Fibroblast of lung (primary cell): ENCODE measurements around the gene MVP. TPM values are rescaled to one million over a fixed set of nuclear protein-coding genes. Genes with fewer than 3 reads are reported as not detected.

Experiments
- DNase-seq, 2 donors: peaks; one replicate each; pipeline versions ENCODE4 v3.0.0 to v3.0.0-alpha.2; 2010; ENCODE audit warnings: low read depth in 2 of 2
- H2AFZ ChIP-seq: 2 replicates; pipeline ENCODE4 v1.5.1; 2012; ENCODE audit warnings: low read length, control low read depth, inconsistent platforms
- H3K27ac ChIP-seq: 2 replicates; pipeline ENCODE4 v1.5.1; 2011; ENCODE audit warnings: low read length, control low read depth; ENCODE audit not compliant: insufficient read depth
- H3K27me3 ChIP-seq: 2 replicates; pipeline ENCODE4 v1.5.1; 2011; ENCODE audit warnings: mild to moderate bottlenecking, low read length; ENCODE audit not compliant: control insufficient read depth, insufficient read depth
- H3K36me3 ChIP-seq: 2 replicates; pipeline ENCODE4 v1.5.1; 2011; ENCODE audit warnings: low read length; ENCODE audit not compliant: control insufficient read depth, insufficient read depth
- H3K4me1 ChIP-seq: 2 replicates; pipeline ENCODE4 v1.5.1; 2011; ENCODE audit warnings: low read length; ENCODE audit not compliant: control insufficient read depth, insufficient read depth; ENCODE audit errors: extremely low read depth
- H3K4me2 ChIP-seq: 2 replicates; pipeline ENCODE4 v1.5.1; 2011; ENCODE audit warnings: low read length, control low read depth; ENCODE audit not compliant: insufficient read depth; ENCODE audit errors: extremely low read depth
- H3K4me3 ChIP-seq, 4 experiments: fragments of 200-600 bp in 1 of 4; sonication (generic) in 1 of 4; replicated peaks in 1 of 4; 2 replicates each; pipeline ENCODE4 v1.5.1; 2011 to 2016; ENCODE audit warnings: low read length in 4 of 4, low read depth in 3 of 4, mild to moderate bottlenecking in 3 of 4, control low read depth in 2 of 4, inconsistent platforms in 1 of 4, mixed read lengths in 1 of 4; ENCODE audit not compliant: insufficient read depth in 1 of 4; ENCODE audit errors: control extremely low read depth in 1 of 4
- H3K79me2 ChIP-seq: 2 replicates; pipeline ENCODE4 v1.5.1; 2012; ENCODE audit warnings: mild to moderate bottlenecking, low read length, inconsistent platforms; ENCODE audit not compliant: control insufficient read depth, insufficient read depth
- H3K9ac ChIP-seq: 2 replicates; pipeline ENCODE4 v1.5.1; 2011; ENCODE audit warnings: mild to moderate bottlenecking, low read length, control low read depth; ENCODE audit not compliant: insufficient read depth
- H3K9me3 ChIP-seq: 2 replicates; pipeline ENCODE4 v1.5.1; 2012; ENCODE audit warnings: low read depth, low read length; ENCODE audit not compliant: control insufficient read depth, insufficient read depth
- H4K20me1 ChIP-seq: 2 replicates; pipeline ENCODE4 v1.5.1; 2011; ENCODE audit warnings: low read length; ENCODE audit not compliant: control insufficient read depth, insufficient read depth; ENCODE audit errors: extremely low read depth
- EZH2 ChIP-seq: IDR thresholded peaks from 2 replicates; pipeline ENCODE4 v1.5.1; 2012; ENCODE audit warnings: low read length, control low read depth, mild to moderate bottlenecking; ENCODE audit errors: missing control alignments
- polyA plus RNA-seq, 2 donors: library from polyadenylated mRNA; depleted of rRNA in 1 of 2; stranded (reverse) in 1 of 2; unstranded in 1 of 2; fragments of >200 nt; gene quantifications; 2 replicates each; pipeline ENCODE4 v1.2.1, GENCODE V29; 2011 to 2012; ENCODE audit warnings: missing spikeins in 1 of 2
- total RNA-seq: library from RNA; depleted of rRNA; stranded (reverse); fragments of >200 nt; gene quantifications from 2 replicates; pipeline ENCODE4 v1.2.1, GENCODE V29; 2014
- TF ChIP-seq, protein P1 (sequence below), 2 donors: IDR thresholded peaks in 1 of 2; conservative IDR thresholded peaks in 1 of 2; 1 replicate in 1 of 2; 2 replicates in 1 of 2; pipeline ENCODE4 v1.5.1; 2011 to 2012; ENCODE audit warnings: low read length in 2 of 2, control low read depth in 1 of 2, inconsistent platforms in 1 of 2, low read depth in 1 of 2, mild to moderate bottlenecking in 1 of 2

Gene MVP
- total and polyA plus RNA-seq, 2 donors (not counting 1 experiment from before 2014, with no cell fraction given), result 208 to 518 TPM

- H3K4me1 ChIP-seq, result no peaks in the 10 kb centered on the region
- no peaks in the 10 kb centered on the region for H3K9me3 ChIP-seq
- H3K27ac ChIP-seq, result no peak overlapping the region
- no peak for DNase-seq
- no peaks in the 10 kb centered on the region for H4K20me1 ChIP-seq
- no peak overlapping the region for H3K9ac ChIP-seq
- H2AFZ ChIP-seq, result no peak overlapping the region
- no peaks in the 10 kb centered on the region for H3K27me3 ChIP-seq
- H3K4me2 ChIP-seq, result no peak overlapping the region
- H3K36me3 ChIP-seq, result peaks cover 11% of the 10 kb centered on the region
- no peak overlapping the region for H3K4me3 ChIP-seq
- H3K79me2 ChIP-seq, result no peaks in the 10 kb centered on the region
- TF ChIP-seq, protein P1, sequence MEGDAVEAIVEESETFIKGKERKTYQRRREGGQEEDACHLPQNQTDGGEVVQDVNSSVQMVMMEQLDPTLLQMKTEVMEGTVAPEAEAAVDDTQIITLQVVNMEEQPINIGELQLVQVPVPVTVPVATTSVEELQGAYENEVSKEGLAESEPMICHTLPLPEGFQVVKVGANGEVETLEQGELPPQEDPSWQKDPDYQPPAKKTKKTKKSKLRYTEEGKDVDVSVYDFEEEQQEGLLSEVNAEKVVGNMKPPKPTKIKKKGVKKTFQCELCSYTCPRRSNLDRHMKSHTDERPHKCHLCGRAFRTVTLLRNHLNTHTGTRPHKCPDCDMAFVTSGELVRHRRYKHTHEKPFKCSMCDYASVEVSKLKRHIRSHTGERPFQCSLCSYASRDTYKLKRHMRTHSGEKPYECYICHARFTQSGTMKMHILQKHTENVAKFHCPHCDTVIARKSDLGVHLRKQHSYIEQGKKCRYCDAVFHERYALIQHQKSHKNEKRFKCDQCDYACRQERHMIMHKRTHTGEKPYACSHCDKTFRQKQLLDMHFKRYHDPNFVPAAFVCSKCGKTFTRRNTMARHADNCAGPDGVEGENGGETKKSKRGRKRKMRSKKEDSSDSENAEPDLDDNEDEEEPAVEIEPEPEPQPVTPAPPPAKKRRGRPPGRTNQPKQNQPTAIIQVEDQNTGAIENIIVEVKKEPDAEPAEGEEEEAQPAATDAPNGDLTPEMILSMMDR (conservative IDR thresholded peaks at IDR 0.05 in 1 of 2, IDR thresholded peaks at IDR 0.05 in 1 of 2; ENCODE audit: low read depth in 1 of 2, low read length in 2 of 2), result no peak
- no peak for TF ChIP-seq EZH2
These were observed 34.3 kb downstream of the MVP start for GRCh38 chr16:29854520-29855100.

DNA sequence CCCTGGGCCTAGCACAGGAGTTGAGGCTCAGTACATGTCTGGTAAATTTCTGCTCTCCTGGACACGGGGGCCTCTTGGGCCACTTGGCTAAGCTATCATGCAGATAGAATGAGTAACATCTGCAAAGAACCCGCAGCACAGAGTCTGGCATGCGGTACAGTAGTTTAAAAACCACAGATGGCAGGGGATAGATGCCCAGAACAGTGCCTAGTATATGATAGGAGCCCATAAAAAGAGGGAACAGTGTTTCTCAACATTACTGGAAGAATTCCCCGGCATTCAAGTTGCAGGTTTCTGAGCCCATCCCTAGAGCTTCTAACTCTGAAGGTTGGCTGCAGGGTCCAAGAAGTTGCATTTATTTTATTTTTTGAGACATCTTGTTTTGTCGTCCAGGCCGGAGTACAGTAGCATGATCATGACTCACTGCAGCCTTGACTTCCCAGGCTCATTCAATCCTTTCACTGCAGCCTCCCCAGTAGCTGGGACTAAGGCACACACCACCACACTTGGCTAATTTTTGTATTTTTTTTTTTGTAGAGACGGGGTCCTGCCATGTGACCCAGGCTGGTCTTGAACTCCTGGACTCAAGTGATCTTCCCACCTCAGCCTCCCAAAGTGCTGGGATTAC lies 37.0 kb downstream of the MVP start:
- H3K4me3 ChIP-seq, result no peak overlapping the region
- peak; percentile 61 to 73 for DNase-seq
- H3K36me3 ChIP-seq, result peaks cover 9% of the 10 kb centered on the region
- H3K79me2 ChIP-seq, result peaks cover 9% of the 10 kb centered on the region
- H3K9ac ChIP-seq, result no peak overlapping the region
- no peaks in the 10 kb centered on the region for H3K4me1 ChIP-seq
- H2AFZ ChIP-seq, result no peak overlapping the region
- H3K27me3 ChIP-seq, result no peaks in the 10 kb centered on the region
- no peak overlapping the region for H3K4me2 ChIP-seq
- no peaks in the 10 kb centered on the region for H3K9me3 ChIP-seq
- no peak overlapping the region for H3K27ac ChIP-seq
- H4K20me1 ChIP-seq, result no peaks in the 10 kb centered on the region
- no peak for TF ChIP-seq EZH2
- TF ChIP-seq, protein P1 (conservative IDR thresholded peaks at IDR 0.05 in 1 of 2, IDR thresholded peaks at IDR 0.05 in 1 of 2; ENCODE audit: low read depth in 1 of 2, low read length in 2 of 2), result no peak

GRCh38 chr16:29858149-29858849 lies 38.0 kb downstream of the MVP start:
- H4K20me1 ChIP-seq, result no peaks in the 10 kb centered on the region
- H3K36me3 ChIP-seq, result peaks cover 9% of the 10 kb centered on the region
- no peak overlapping the region for H3K9ac ChIP-seq
- peaks cover 14% of the 10 kb centered on the region for H3K79me2 ChIP-seq
- H3K4me3 ChIP-seq, result no peak overlapping the region
- no peak overlapping the region for H3K27ac ChIP-seq
- H3K4me2 ChIP-seq, result no peak overlapping the region
- no peaks in the 10 kb centered on the region for H3K27me3 ChIP-seq
- TF ChIP-seq, protein P1 (conservative IDR thresholded peaks at IDR 0.05 in 1 of 2, IDR thresholded peaks at IDR 0.05 in 1 of 2; ENCODE audit: low read depth in 1 of 2, low read length in 2 of 2), result no peak
- TF ChIP-seq EZH2, result no peak
- no peak for DNase-seq
- H3K9me3 ChIP-seq, result no peaks in the 10 kb centered on the region
- no peak overlapping the region for H2AFZ ChIP-seq
- H3K4me1 ChIP-seq, result no peaks in the 10 kb centered on the region
